K562 (cell line): ENCODE data around the gene MCEE. TPM values are rescaled to one million over a fixed set of nuclear protein-coding genes. Genes with fewer than 3 reads are reported as not detected.

Experiments
- ATF2 ChIP-seq: sonication (generic); formaldehyde crosslinking; IDR thresholded peaks from 2 replicates; pipeline ENCODE4 v1.8.1; 2022; ENCODE audit warnings: missing genetic modification reagents
- BMI1 ChIP-seq: fragments of 150-350 bp; IDR thresholded peaks from 2 replicates; pipeline ENCODE4 v1.6.1; 2014; ENCODE audit warnings: low read length
- ETV5 ChIP-seq: sonication (generic); formaldehyde crosslinking; IDR thresholded peaks from 2 replicates; pipeline ENCODE4 v1.4.0; 2020; ENCODE audit warnings: low read depth, mild to moderate bottlenecking, missing genetic modification reagents
- NCOA2 ChIP-seq, 2 experiments: fragments of 450-650 bp; IDR thresholded peaks; 2 replicates each; pipeline ENCODE4 v1.6.1; 2018; ENCODE audit warnings: mild to moderate bottlenecking in 2 of 2, moderate library complexity in 1 of 2; ENCODE audit not compliant: partially characterized antibody in 2 of 2
- SP1 ChIP-seq: sonication (generic); formaldehyde crosslinking; IDR thresholded peaks from 2 replicates; pipeline ENCODE4 v1.8.1; 2022; ENCODE audit warnings: mild to moderate bottlenecking, missing genetic modification reagents
- SRSF3 ChIP-seq: fragments of 200-400 bp; formaldehyde crosslinking; IDR thresholded peaks from 2 replicates; pipeline ENCODE4 v1.6.1; 2016; ENCODE audit warnings: mild to moderate bottlenecking, low read length, moderate library complexity; ENCODE audit not compliant: insufficient read depth
- THRA ChIP-seq: fragments of 450-650 bp; IDR thresholded peaks from 2 replicates; pipeline ENCODE4 v1.6.1; 2017; ENCODE audit warnings: mild to moderate bottlenecking, moderate library complexity
- ZFPM2 ChIP-seq: fragments of 250-450 bp; sonication (Bioruptor Pico); IDR thresholded peaks from 2 replicates; pipeline ENCODE4 v1.5.1; 2022; ENCODE audit warnings: mild to moderate bottlenecking
- ZKSCAN3 ChIP-seq: fragments of 250-450 bp; sonication (Bioruptor Pico); IDR thresholded peaks from 2 replicates; pipeline ENCODE4 v1.4.0; 2020
- ZNF12 ChIP-seq: sonication (generic); formaldehyde crosslinking; IDR thresholded peaks from 2 replicates; pipeline ENCODE4 v1.4.0; 2020; ENCODE audit warnings: mild to moderate bottlenecking, missing genetic modification reagents
- ZNF174 ChIP-seq: fragments of 250-450 bp; sonication (Bioruptor Pico); IDR thresholded peaks from 2 replicates; pipeline ENCODE4 v1.4.0; 2020; ENCODE audit warnings: mild to moderate bottlenecking
- ZNF253 ChIP-seq: fragments of 250-450 bp; sonication (Bioruptor Pico); conservative IDR thresholded peaks from 2 replicates; pipeline ENCODE4 v1.6.1; 2021; ENCODE audit warnings: mild to moderate bottlenecking
- polyA plus RNA-seq, 8 experiments: library from polyadenylated mRNA; depleted of rRNA in 4 of 8; stranded (reverse) in 5 of 8; unstranded in 3 of 8; fragments of >200 nt; fragmentation: Nextera tagmentation in 2 of 8; fragmentation: Illumina TruSeq in 1 of 8; extraction: Ambion mirVana in 2 of 8; extraction: Trizol in 1 of 8; gene quantifications; 2 replicates each; pipeline versions ENCODE4 v1.2.1 to v1.2.3, GENCODE V29; 2011 to 2014; ENCODE audit warnings: inconsistent platforms in 1 of 8, missing spikeins in 1 of 8
- total RNA-seq, 7 experiments: library from RNA; depleted of rRNA in 6 of 7; stranded (reverse); fragments of >200 nt in 6 of 7; fragmentation: Illumina TruSeq in 2 of 7; extraction: Trizol in 2 of 7; gene quantifications; 2 replicates each; pipeline versions ENCODE4 v1.2.1 to v1.2.3, GENCODE V29; 2011 to 2021; ENCODE audit warnings: low replicate concordance in 1 of 7
- TF ChIP-seq, protein P1 (sequence below): fragments of 450-650 bp; IDR thresholded peaks from 2 replicates; pipeline ENCODE4 v1.6.1; 2017; ENCODE audit warnings: antibody characterized with exemption, mild to moderate bottlenecking
- TF ChIP-seq, protein P2 (sequence below), 2 experiments: fragments of 450-650 bp in 1 of 2; sonication (generic) in 1 of 2; formaldehyde crosslinking; conservative IDR thresholded peaks; 2 replicates each; pipeline versions ENCODE4 v1.4.0 to v1.8.1; 2020 to 2022; ENCODE audit warnings: mild to moderate bottlenecking in 1 of 2, missing genetic modification reagents in 1 of 2
- TF ChIP-seq, protein P3 (sequence below): fragments of 450-650 bp; formaldehyde crosslinking; IDR thresholded peaks from 2 replicates; pipeline ENCODE4 v1.4.0; 2022; ENCODE audit warnings: mild to moderate bottlenecking, moderate library complexity

Gene MCEE
- total and polyA plus RNA-seq, 9 of the 15 experiments (the other 6 are each of a cell fraction or from before 2014, with no cell fraction given): 15.6 to 49.1 (median 24.5) TPM

DNA sequence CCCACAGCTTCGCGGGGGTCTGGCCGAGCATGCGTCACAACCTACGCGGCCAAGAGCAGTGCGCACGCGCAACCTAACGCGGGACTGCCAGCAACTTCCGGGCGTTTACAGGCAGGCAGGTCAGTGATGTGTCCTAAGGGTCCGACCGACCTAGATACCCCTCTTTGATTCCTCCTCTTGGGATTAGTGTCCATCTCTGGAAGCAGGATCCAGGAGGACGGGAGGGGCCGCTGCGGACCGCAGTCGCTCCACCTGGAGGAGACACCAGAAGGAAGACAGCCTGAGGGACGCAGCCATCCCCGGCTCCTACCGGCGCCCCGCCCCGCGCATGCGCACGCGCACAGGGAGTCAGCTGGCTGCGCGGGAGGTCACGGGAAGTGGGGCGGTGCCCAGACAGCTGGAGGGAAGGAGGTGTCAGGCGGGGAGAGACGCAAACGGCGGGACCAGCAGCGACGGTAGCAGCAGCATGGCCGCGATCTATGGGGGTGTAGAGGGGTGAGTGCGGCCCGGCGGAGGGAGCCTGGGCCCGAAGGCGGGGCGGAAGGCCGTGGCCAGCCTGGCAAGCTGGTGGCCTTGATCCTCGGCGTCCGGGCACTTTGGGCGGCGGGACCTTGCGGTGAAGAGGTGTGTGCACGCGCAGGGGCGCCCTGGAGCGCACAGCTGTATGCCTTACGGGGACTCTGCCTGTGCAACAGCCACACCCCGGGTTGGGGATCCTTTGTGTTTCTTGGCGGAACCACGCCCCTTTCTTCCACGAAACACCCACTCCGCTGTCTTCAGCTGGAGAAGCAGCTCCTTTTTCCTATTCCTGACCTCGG is 61.6 kb downstream of the MCEE start, which contains the start of gene NAGK (continued):
- TF ChIP-seq, protein P1, sequence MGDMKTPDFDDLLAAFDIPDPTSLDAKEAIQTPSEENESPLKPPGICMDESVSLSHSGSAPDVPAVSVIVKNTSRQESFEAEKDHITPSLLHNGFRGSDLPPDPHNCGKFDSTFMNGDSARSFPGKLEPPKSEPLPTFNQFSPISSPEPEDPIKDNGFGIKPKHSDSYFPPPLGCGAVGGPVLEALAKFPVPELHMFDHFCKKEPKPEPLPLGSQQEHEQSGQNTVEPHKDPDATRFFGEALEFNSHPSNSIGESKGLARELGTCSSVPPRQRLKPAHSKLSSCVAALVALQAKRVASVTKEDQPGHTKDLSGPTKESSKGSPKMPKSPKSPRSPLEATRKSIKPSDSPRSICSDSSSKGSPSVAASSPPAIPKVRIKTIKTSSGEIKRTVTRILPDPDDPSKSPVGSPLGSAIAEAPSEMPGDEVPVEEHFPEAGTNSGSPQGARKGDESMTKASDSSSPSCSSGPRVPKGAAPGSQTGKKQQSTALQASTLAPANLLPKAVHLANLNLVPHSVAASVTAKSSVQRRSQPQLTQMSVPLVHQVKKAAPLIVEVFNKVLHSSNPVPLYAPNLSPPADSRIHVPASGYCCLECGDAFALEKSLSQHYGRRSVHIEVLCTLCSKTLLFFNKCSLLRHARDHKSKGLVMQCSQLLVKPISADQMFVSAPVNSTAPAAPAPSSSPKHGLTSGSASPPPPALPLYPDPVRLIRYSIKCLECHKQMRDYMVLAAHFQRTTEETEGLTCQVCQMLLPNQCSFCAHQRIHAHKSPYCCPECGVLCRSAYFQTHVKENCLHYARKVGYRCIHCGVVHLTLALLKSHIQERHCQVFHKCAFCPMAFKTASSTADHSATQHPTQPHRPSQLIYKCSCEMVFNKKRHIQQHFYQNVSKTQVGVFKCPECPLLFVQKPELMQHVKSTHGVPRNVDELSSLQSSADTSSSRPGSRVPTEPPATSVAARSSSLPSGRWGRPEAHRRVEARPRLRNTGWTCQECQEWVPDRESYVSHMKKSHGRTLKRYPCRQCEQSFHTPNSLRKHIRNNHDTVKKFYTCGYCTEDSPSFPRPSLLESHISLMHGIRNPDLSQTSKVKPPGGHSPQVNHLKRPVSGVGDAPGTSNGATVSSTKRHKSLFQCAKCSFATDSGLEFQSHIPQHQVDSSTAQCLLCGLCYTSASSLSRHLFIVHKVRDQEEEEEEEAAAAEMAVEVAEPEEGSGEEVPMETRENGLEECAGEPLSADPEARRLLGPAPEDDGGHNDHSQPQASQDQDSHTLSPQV: peak; percentile 47
- TF ChIP-seq SP1 (peak; percentile 76; the same call in 1 of the 2 replicates), ETV5 (CRISPR knock-in tag) (peak; percentile 86), ZFPM2 (CRISPR knock-in tag) (0 out of 2 replicates have a peak, but pooled peaks have one; percentile 24), ZNF12 (peak; percentile 24; the same call in 1 of the 2 replicates), ATF2 (no peak; the same call in 1 of the 2 replicates), SRSF3 (no peak), THRA (no peak), NCOA2 (IDR thresholded peaks at IDR 0.05; ENCODE audit: partially characterized antibody in 2 of 2) (no peak), ZNF253 (no peak), BMI1 (no peak), ZNF174 (no peak), ZKSCAN3 (no peak)
- TF ChIP-seq, protein P2, sequence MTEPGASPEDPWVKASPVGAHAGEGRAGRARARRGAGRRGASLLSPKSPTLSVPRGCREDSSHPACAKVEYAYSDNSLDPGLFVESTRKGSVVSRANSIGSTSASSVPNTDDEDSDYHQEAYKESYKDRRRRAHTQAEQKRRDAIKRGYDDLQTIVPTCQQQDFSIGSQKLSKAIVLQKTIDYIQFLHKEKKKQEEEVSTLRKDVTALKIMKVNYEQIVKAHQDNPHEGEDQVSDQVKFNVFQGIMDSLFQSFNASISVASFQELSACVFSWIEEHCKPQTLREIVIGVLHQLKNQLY (CRISPR knock-in tag; conservative IDR thresholded peaks at IDR 0.05): peak in 1 of 2 experiments; percentile 93; a peak in 1 of 4 replicates
- TF ChIP-seq, protein P3, sequence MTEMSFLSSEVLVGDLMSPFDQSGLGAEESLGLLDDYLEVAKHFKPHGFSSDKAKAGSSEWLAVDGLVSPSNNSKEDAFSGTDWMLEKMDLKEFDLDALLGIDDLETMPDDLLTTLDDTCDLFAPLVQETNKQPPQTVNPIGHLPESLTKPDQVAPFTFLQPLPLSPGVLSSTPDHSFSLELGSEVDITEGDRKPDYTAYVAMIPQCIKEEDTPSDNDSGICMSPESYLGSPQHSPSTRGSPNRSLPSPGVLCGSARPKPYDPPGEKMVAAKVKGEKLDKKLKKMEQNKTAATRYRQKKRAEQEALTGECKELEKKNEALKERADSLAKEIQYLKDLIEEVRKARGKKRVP (CRISPR knock-in tag): 0 out of 2 replicates have a peak, but pooled peaks have one; percentile 44
